Gastroesophageal sphincter (tissue), 4 donors: ENCODE data around the gene KCNMA1. TPM values are rescaled to one million over a fixed set of nuclear protein-coding genes. Genes with fewer than 3 reads are reported as not detected.

Experiments used
- ATAC-seq: fragments of 150-250 bp; one replicate; pipeline ENCODE4 v1.9.1; 2016; ENCODE audit warnings: mild to moderate bottlenecking, moderate library complexity
- H3K27ac ChIP-seq, 4 donors: fragments of 200-600 bp; sonication (generic) in 3 of 4; 1 replicate in 3 of 4; 2 replicates in 1 of 4; pipeline ENCODE4 v1.5.1; 2016 to 2019
- H3K27me3 ChIP-seq: fragments of 200-600 bp; sonication (generic); one replicate; pipeline ENCODE4 v1.5.1; 2019
- H3K36me3 ChIP-seq, 2 donors: fragments of 200-600 bp; sonication (generic); one replicate each; pipeline ENCODE4 v1.5.1; 2019; ENCODE audit warnings: control low read depth in 1 of 2
- H3K4me1 ChIP-seq, 3 donors: fragments of 200-600 bp; sonication (generic); 1 replicate in 2 of 3; 2 replicates in 1 of 3; pipeline ENCODE4 v1.5.1; 2016 to 2019; ENCODE audit warnings: control low read depth in 2 of 3
- H3K4me3 ChIP-seq, 2 donors: fragments of 200-600 bp; sonication (generic); one replicate each; pipeline ENCODE4 v1.5.1; 2019; ENCODE audit warnings: mild to moderate bottlenecking in 1 of 2, moderate library complexity in 1 of 2
- H3K9me3 ChIP-seq, 3 donors: fragments of 200-600 bp; sonication (generic); one replicate each; pipeline ENCODE4 v1.5.1; 2017 to 2019; ENCODE audit warnings: control low read depth in 2 of 3
- CTCF ChIP-seq, 4 experiments: fragments of 200-600 bp in 2 of 4; fragments of 450-650 bp in 2 of 4; sonication (generic) in 1 of 4; IDR thresholded peaks; one replicate each; pipeline ENCODE4 v1.5.1; 2017 to 2019; ENCODE audit warnings: antibody characterized with exemption in 4 of 4, mild to moderate bottlenecking in 2 of 4, moderate library complexity in 2 of 4
- EP300 ChIP-seq: sonication (generic); formaldehyde crosslinking; IDR thresholded peaks from one replicate; pipeline ENCODE4 v1.6.1; 2017; ENCODE audit warnings: antibody characterized with exemption, mild to moderate bottlenecking
- POLR2A ChIP-seq, 2 donors: fragments of 450-650 bp; IDR thresholded peaks; one replicate each; pipeline ENCODE4 v1.6.1; 2017; ENCODE audit warnings: antibody characterized with exemption in 2 of 2, mild to moderate bottlenecking in 2 of 2, moderate library complexity in 1 of 2
- POLR2AphosphoS5 ChIP-seq: sonication (generic); formaldehyde crosslinking; IDR thresholded peaks from one replicate; pipeline ENCODE4 v1.6.1; 2017; ENCODE audit warnings: antibody characterized with exemption
- WGBS, 2 donors: methylation state at CpG; one replicate each; pipeline ENCODE4 v1.1.5; 2018; ENCODE audit warnings: low coverage in 1 of 2; 5-methylcytosine and 5-hydroxymethylcytosine counted together
- total RNA-seq, 4 donors: library from RNA; depleted of rRNA; stranded (reverse); fragments of >200 nt; gene quantifications; one replicate each; pipeline ENCODE4 v1.1.0, GENCODE V29; 2016

The KCNMA1 gene
- total RNA-seq, 4 donors from 2014 or later, result 168 to 389 (median 323) TPM

DNA sequence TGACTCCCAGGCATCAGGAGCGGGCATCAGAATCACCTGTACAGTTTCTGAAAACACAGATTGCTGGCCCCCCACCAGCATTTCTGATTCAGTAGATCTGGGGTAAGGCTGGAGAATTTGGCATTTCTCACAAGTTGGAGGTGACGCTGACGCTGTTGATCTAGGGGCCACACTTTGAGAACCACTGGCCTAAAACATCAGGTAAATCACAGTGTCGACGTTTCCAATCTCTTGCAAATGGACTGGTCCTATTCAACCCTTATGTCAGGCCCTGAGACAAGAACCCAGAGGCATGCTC is 564.0 kb downstream of the KCNMA1 start:
- peaks cover 0 to 54% of the 10 kb centered on the region in 2 donors for H3K36me3 ChIP-seq
- no peaks in the 10 kb centered on the region for H3K9me3 ChIP-seq
- peaks cover 3 to 78% (median 10%) of the 10 kb centered on the region in 3 donors for H3K4me1 ChIP-seq

GRCh38 chr10:77072836-77073662 is 564.6 kb downstream of the KCNMA1 start:
- Histone ChIP-seq H3K4me1 (peaks cover 3 to 78% (median 10%) of the 10 kb centered on the region in 3 donors), H3K27me3 (no peaks in the 10 kb centered on the region), H3K9me3 (no peaks in the 10 kb centered on the region), H3K36me3 (peaks cover 0 to 50% of the 10 kb centered on the region in 2 donors), H3K4me3 (no peak overlapping the region), H3K27ac (peak overlapping the region; percentile 26 to 72 (median 63))
- TF ChIP-seq POLR2AphosphoS5, result peak; percentile 81
- TF ChIP-seq POLR2A (IDR thresholded peaks at IDR 0.05), result no peak
- TF ChIP-seq CTCF (IDR thresholded peaks at IDR 0.05), result no peak
- TF ChIP-seq EP300, result no peak
- WGBS, 2 donors, result 53 to 60% methylated on average over 6 to 13 of the region's 13 CpGs
- peak; percentile 64 for ATAC-seq

More for the DNA sequence above, 564.0 kb downstream of the KCNMA1 start:
- no peak for TF ChIP-seq POLR2A (IDR thresholded peaks at IDR 0.05)
- no peak for TF ChIP-seq POLR2AphosphoS5
- no peak for TF ChIP-seq EP300
- no peak for TF ChIP-seq CTCF (IDR thresholded peaks at IDR 0.05)
- 80 to 83% methylated on average over 1 of the region's 5 CpGs for WGBS, 2 donors
- ATAC-seq, result no peak
- Histone ChIP-seq H3K27ac (peak overlapping the region; percentile 26 to 72 (median 63)), H3K27me3 (no peaks in the 10 kb centered on the region), H3K4me3 (no peak overlapping the region)

- Histone ChIP-seq H3K9me3 (no peaks in the 10 kb centered on the region), H3K27ac (peak overlapping the region in 2 of 4 donors; percentile 54 to 72), H3K27me3 (no peaks in the 10 kb centered on the region), H3K36me3 (peaks cover 0 to 50% of the 10 kb centered on the region in 2 donors), H3K4me3 (no peak overlapping the region), H3K4me1 (peaks cover 3 to 72% (median 10%) of the 10 kb centered on the region in 3 donors)
- ATAC-seq, result no peak
- TF ChIP-seq CTCF (IDR thresholded peaks at IDR 0.05) (no peak), EP300 (no peak), POLR2A (IDR thresholded peaks at IDR 0.05) (no peak), POLR2AphosphoS5 (no peak)
- 75 to 87% methylated on average over 7 of the region's 10 CpGs for WGBS, 2 donors
These were observed 565.2 kb downstream of the KCNMA1 start for GRCh38 chr10:77072361-77072835.

- WGBS, 2 donors, result 67 to 88% methylated on average over 1 to 3 of the region's 3 CpGs
- Histone ChIP-seq H3K4me3 (no peak overlapping the region), H3K9me3 (no peaks in the 10 kb centered on the region), H3K36me3 (peaks cover 0 to 54% of the 10 kb centered on the region in 2 donors), H3K27me3 (no peaks in the 10 kb centered on the region), H3K27ac (peak overlapping the region in 2 of 4 donors; percentile 32 to 54), H3K4me1 (peaks cover 3 to 67% (median 10%) of the 10 kb centered on the region in 3 donors)
- TF ChIP-seq CTCF (IDR thresholded peaks at IDR 0.05) (no peak), EP300 (no peak), POLR2A (IDR thresholded peaks at IDR 0.05) (no peak), POLR2AphosphoS5 (no peak)
- no peak for ATAC-seq
These were observed 565.7 kb downstream of the KCNMA1 start for GRCh38 chr10:77071956-77072355.
